GDM1 (cell line): ENCODE data around the gene SLC25A34.
A peak's percentile ranks its signal among the peaks of the same experiment; 100 is the strongest.
"Not testable (repeated sequence)": the region's sequence is repeated elsewhere in the genome, so short reads cannot be mapped to it uniquely, and the experiment has no call there.

ENCODE experiments used
- DNase-seq: peaks from one replicate; lab custom pipeline; 2025; lab: John Stamatoyannopoulos, UW

Gene SLC25A34

DNA sequence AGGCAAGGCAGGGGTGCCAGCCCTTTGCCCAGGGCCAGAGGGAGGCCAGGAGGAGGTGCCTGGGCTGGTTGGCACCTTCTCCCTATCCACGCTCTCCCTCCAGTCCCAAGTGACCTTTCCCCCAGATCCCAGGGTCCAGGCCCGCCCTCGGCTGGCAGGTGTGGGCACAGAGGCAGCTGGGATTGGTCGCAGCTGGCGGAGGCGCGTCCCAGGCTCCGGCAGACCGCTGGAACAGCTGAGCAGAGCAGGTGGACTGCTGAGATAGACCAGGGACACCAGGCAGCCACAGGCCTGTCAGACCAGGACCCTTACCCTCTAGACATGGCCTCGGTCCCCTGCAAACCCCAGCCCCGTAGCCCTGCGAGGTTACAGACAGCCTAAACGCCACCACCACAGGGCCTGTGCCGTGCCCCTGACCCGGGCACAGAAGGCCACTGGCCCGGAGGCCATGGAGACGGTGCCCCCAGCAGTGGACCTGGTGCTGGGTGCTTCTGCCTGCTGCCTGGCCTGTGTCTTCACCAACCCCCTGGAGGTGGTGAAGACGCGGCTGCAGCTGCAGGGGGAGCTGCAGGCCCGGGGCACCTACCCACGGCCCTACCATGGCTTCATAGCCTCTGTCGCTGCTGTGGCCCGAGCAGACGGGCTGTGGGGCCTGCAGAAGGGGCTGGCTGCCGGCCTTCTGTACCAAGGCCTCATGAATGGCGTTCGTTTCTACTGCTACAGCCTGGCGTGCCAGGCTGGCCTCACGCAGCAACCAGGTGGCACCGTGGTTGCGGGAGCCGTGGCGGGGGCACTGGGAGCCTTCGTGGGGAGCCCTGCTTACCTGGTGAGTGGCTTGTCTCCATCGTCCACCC, at the start of gene SLC25A34:
TSS of gene SLC25A34 (plus strand) at position 221 of the 854 bp plus-strand sequence. CDS start at position 449, 228 bp downstream.
- no peak for DNase-seq

DNA sequence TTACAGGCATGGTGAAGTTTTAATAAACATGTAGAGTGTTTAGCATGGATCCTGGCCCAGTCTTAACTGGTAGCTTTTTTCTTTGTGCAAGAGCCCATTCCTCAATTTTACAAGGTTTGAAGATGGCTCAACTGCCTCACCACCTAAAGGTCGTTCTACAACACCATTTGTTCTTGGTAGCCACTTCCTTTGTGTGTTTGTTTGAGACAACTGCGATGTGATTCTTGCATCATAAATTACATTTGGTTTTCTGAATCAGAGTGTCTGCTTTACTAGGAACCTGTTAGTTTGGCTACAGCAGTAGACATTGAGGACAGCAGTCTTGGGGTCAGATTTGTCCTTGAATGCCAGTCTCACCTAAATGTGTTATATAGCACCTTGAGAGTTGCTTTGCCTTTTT, 48.6 kb upstream of the SLC25A34 start:
- DNase-seq: no peak

DNA sequence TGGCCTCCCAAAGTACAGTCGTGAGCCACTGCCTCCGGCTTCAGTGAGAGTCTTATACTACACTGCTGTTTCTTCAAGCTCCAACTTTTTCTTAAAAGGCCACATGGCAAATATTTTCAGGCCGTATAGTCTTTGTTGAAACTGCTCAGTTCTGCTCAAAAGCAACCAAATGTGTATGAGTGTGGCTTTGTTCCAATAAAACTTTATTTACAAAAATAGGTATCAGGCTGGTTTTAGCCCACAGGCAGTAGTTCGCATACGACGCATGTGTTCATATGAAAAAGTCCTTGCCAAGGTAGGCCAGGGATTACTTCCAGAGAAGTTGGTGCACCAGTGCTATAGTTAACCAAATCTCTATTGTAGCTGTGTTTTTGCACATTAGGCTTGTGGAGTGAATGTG, 45.7 kb upstream of the SLC25A34 start:
- no peak for DNase-seq

DNA sequence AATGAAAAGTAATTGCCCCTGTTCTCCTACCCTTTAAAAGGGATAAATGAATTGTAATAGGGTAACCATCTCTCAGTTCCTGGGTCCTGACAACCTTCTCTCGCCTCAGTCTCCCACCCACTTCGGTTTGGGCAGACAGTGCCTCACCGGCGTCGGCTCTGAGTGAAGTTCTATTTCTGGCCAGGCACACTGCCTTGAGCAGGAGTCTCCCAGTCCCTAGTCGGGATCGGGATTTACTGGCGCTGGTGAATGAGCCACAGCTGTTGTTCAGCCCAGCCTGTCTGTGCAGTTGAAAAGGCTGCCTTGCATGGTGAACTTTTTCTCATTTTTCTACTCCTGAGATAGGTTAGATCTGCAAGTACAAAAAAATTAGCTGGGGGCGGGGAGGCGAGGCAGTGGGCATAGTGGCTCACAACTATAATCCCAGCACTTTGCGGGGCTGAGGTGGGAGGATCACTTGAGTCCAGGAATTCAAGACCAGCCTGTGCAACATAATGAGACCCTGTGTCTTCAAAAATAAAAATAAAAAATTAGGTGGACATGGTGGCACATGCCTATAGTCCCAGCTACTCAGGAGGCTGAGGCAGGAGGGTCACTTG, 44.5 kb upstream of the SLC25A34 start:
- no peak for DNase-seq

DNA sequence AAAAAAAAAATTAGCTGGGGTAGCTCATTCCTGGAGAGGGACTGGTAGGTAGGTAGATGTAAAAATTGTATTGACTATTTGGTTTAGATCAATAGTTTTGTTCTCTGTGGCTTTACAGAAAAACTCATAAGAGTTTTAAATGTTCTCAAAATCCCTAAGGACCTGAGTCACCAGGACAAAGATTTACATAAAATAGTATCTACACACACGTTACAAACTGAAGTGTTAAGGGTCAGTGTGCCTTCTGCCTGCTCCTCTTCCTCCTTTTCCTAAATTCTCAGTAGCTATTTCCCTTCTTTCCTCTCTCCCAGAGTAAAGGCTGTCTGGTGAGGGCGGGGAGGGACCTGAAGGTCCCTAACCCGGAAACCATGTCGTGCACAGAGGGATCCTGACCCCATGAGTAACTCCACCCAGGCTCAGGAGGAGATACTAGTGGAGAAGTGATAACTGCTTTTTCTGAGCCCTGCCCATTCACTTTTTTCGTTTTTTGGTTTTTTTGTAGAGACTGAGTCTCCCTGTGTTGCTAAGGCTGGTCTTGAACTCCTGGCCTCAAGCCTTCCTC, 43.9 kb upstream of the SLC25A34 start:
- DNase-seq: no peak

DNA sequence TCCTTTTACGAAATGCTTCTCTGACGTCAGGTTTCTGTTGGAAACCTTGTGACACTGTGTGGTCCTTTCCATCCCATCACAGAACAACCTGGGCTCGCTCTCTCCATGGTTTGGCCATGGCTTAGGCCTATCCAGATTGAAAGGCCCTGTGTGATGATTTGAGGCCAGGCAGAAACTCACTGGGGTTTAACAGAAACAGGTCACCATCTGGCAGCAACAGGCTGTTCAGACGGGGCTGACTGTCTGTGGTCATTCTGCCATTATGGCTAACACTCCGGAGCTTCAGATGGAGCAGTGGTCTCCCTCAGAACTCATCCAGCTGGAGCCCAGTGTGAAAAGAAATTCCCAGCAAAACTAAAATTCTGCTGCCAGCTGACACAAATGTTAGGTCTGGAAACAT, 42.7 kb upstream of the SLC25A34 start:
- DNase-seq: no peak

DNA sequence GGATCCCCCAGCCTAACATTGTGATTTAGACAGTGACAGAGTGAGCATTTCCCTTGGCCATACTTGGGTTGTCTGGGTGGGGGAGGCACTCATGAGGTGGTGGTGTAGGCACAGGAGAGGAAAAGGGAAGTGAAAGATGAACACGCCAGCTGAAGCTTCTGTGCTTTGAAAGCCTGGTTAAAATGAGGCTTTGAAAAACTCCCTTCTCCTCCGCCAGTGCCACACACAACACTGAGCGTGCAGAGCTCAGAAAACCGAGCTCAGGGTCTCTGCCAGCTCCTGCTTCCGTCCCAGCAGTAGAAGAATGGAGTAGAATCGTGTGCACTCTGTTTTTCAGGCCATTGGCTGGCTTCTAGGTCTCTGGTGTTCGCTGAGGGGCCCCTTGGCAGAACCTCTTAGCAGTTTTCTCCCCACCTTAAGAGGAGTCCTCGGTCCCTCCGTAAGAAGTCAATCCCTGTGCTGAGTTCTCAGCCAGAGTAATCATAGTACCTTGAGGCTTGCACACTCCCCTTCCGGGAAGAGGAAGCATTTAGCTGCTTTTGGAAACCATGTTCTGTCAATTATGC, 39.0 kb upstream of the SLC25A34 start:
- peak; percentile 42 for DNase-seq

DNA sequence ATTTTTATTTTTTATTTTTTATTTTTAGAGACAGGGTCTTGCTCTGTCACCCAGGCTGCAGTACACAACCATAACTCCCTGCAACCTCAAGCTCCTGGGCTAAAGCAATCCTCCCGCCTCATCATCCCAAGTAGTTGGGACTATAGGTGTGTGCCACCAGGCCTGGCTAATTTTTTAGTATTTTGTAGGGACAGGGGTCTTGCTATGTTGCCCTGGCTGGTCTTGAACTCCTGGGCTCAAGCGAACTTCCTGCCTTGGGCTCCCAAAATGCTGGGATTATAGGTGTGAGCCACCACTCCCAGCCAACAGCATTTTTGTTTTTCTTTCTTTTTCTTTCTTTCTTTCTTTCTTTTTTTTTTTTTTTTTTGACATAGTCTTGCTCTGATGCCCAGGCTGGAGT, 37.9 kb upstream of the SLC25A34 start:
- DNase-seq: no peak

DNA sequence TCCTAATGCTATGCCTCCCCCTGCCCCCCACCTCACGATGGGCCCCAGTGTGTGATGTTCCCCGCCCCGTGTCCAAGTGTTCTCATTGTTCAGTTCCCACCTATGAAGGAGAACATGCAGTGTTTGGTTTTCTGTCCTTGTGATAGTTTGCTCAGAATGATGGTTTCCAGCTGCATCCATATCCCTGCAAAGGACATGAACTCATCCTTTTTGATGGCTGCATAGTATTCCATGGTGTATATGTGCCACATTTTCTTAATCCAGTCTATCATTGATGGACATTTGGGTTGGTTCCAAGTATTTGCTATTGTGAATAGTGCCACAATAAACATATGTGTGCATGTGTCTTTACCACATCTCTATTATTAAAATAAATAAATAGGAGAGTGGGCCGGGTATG, 36.7 kb upstream of the SLC25A34 start:
- DNase-seq: not testable (repeated sequence)

DNA sequence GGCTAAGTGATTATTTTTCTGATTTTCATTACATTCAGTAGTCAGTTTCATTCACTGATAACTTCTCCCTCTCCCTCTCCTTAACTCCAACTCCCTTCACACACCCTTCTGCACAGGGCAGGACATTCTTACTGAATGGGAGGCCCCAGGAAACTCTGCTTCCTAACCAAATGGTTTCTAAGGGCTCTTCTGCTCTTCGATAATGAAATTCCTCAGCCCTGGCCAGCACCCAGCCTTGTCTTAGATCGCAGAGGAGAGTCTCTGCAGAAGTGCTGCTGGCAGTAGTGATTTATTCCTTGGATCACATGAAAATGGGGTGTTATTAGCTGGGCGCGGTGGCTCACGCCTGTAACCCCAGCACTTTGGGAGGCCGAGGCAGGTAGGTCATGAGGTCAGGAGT, 35.5 kb upstream of the SLC25A34 start:
- no peak for DNase-seq

DNA sequence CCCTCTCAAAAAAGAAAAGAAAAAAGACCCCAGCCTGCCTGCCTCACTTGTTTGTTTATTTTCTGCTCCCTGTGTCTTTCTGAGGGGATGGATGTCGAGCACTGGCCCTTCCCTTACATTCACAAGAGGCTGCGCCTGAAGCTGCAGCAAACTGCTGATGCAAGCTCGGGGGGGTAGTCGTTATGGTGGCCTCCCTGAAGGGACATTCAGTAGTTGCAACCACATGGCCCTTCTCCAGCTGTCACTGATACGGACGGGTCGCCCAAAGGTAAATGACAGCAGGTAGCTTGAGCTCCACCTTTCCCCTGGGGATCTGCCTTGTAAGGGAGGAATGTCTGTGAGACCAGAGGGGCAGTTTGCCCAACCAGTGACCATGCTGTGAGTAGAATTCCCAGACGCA, 34.3 kb upstream of the SLC25A34 start:
- DNase-seq: no peak

DNA sequence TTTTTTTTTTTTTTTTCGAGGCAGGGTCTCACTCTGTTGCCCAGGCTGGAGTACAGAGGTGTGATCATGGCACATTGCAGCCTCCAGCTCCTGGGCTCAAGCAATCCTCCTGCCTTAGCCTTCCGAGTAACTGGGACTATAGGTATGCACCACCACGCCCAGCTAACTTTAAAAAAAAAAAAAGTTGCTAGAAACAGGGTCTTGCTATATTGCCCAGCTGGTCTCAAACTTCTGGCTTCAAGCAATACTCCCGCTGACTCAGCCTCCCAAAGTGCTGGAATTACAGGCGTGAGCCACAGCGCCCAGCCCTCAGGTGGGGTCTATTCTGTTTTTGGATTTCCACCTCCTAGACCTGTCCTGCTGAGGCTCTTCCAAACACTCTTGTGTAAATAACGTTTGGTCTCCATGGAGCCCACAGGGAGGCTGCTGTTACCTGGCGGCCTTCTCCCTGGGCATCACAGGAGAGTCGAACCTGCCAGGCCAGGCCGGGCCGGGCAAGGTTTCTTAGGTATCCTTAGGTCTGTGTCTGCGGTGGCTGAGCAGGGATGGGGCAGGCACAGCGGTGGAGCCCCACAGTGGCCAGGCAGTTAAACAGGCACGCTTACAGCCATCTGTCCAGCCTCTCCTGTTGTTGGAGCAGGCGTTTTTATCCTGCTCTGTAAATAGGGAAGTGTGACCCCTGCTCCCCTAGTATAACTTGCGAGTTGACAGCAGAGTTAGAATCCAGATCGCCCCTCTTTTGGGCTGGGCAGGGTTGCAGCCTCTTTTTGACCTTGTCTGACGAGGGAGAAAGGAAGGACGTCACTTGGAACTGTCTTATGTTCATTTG, 33.1 kb upstream of the SLC25A34 start:
- DNase-seq: no peak

DNA sequence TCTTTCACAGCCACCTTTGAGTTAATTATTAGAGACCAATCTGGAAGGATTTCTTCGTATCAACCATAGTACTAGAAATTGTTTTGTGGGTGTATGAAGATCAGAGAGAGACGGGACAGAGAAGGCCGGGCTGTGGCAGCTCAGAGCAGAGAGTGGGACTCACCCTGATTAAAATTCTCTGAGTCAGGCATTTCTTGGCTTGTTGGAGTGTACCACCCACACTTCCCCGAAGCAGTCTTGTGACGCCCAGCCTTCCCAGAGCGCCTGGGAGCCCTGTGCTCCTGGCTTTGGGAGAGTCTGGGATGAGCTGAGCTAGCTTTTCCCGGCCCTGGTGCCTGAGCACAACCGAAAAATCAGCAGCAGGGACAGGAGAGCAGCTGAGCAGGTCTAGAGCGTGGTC, 32.5 kb upstream of the SLC25A34 start:
- DNase-seq: no peak

DNA sequence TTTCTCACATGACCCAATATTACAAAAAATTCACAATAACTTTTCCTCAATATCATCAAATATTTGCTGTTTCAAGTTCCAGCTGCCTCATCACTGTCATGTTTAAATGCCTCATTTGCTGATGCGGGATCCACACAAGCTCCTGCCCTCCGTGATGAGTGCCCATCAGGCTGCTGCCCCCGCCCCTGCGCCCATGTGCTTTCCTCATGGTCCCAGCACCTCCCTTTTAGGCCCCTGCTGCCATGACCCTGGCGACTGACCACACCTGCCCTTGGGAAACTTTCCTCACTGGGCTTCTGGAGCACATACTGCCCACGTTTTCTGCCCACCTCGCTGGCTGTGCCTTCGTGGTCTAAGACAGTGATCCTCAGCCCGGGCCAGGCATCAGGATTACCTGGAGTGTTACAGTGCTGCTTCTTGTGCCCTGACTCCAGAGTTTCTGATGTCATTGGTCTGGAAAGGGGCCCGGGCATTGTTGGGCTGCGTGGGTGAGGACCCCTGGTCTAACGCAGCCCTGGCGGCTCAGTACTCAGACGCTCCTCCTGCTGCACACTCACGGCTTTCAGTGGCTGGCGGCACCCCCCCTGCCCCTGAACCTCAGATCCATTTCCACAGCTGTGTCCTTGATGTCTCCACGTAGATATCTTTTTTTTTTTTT, 31.4 kb upstream of the SLC25A34 start:
- DNase-seq: no peak

DNA sequence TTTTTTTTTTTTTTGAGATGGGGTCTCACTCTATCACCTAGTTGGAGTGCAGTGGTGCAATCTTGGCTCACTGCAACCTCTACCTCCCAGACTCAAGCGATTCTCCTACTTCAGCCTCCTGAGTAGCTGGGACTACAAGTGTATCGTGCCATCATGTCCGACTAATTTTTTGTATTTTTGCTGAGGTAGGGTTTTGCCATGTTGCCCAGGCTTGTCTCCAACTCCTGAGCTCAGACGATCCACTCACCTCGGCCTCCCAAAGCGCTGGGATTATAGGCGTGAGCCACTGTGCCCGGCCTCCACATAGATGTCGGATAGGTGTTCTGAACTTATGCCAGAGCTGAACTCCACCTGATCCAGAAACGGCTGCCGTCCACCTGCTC, 30.9 kb upstream of the SLC25A34 start:
- no peak for DNase-seq

DNA sequence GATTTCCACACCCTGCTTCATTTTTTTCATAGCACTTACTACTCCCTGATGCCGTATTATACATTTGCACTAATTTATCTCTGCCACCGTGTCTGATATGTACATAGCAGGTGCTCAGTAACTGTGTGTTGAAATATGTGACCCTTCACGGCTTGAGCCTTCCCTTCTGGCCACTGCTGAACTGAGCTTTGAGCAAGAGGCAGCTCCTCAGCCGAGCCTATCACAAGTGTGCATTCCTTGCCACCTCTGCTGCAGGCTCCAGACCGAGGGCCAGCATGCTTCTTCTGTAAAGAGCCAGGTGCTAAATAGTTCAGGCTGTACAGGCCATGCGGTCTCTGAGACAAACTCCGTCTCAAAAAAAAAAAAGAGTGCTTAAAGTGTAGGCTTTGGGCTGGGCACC, 29.3 kb upstream of the SLC25A34 start:
- no peak for DNase-seq

DNA sequence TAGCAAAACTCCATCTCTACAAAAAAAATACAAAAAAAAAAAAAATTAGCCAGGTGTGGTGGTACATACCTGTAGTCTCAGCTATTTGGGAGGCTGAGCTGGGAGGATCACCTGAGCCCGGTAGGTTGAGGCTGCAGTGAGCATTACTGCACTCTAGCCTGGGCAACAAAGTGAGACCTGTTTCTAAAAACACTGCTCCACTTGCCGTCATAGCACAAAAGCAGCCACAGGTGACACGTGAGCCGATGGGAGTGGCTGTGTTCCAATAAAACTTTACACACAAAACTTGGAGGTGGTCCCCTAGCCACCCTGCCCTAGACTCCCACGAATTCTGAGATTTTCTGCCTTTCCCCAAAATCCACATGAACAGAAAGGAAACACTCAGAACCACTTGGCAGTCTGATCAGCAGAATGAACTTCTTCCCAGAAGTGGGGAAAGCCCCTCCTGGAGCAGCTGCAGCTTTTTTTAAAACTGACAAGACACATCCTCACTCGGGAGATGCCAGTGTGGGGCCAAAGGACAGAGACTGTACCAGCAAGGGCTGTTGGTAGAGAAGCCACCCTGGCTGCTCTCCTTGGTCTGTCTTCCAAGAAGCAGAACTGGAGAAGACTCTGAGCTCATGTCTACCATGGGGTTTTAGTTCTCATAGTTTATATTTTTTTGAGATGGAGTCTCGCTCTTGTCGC, 28.7 kb upstream of the SLC25A34 start:
- DNase-seq: no peak

DNA sequence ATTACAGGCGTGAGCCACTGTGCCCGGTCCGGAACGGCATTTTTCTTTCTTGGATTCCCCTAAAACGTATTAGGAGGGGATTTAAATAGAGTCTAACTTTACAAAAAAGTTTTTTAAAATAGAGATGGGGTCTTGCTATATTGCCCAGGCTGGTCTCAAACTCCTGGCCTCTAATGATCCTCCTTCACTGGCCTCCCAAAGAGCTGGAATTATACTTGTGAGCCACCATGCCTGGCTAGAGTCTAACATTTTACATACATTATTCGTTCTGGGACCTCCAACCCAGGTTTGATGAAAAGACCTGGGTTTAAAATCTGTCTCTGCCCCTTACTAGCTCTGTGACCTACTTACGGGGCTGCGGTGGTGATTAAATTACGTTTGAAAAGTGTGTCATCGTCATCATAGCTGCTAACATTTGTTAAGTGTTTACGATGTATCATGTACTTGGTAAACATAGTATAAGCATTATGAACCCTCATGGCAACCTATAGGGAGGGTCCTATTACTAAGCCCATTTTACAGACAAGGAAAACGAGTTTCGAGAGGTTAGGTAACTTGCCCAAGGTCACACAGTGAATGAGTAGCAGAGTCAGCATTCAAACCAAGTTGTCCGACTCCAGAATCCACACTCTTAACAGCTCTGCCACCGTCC, 27.4 kb upstream of the SLC25A34 start:
- DNase-seq: no peak

DNA sequence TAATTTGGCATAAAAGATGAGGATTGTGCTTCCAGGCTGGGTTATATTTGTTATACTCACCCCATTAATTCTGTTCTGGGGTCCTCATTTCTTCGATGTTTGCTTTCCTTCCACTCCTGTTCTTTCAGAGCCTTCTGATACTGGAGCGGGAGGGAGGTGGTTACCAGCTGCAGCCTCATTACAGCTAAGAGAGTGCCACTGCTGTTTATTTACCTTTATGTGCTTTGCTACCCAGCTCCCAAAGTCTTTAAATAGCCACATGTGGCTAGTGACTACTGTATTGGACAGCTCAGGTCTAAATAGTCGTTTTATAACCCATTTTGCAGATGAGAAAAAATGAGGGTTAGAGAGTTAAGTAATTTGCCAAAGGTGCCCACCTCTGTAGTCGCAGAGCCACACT, 26.8 kb upstream of the SLC25A34 start:
- DNase-seq: no peak

DNA sequence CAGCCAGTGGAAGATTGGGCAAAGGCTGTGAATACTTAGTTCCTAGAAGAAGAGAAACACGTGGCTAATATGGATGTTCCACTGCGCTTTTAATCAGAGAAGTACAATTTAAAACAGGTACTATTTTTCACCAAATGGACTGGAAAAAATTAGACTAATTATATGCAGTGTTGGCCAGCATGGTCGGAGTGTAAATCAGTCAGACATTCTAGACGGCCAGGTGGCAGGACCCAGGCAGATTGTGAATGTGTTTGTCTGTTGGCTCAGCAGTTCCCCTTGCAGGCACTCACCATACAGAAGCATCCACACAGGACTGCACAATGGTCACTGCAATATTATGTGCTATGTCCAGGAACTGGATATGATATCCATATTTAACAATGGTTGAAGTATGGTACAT, 23.9 kb upstream of the SLC25A34 start:
- DNase-seq: no peak
